ENCODE measurements around the gene TMSB4X.

DNA sequence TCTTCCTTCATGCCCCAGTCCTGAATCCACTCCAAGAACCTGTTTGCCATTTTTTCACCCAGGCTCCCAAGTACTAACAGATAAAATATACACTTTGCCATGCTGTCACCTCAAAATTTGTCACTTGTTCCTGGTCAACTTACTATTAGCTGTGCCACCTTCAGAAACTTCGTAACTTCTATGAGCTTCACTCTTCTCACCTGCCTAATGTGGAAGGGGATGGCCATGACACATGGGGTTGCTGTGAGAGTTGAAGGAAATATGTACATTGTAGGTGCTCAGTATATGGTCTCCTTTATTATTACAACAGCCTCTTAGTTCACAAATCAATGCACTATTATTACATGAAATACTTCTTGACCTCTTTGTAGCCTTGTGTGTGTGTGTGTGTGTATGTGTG, 10.4 kb downstream of the TMSB4X start:
- TF ChIP-seq, protein P1, sequence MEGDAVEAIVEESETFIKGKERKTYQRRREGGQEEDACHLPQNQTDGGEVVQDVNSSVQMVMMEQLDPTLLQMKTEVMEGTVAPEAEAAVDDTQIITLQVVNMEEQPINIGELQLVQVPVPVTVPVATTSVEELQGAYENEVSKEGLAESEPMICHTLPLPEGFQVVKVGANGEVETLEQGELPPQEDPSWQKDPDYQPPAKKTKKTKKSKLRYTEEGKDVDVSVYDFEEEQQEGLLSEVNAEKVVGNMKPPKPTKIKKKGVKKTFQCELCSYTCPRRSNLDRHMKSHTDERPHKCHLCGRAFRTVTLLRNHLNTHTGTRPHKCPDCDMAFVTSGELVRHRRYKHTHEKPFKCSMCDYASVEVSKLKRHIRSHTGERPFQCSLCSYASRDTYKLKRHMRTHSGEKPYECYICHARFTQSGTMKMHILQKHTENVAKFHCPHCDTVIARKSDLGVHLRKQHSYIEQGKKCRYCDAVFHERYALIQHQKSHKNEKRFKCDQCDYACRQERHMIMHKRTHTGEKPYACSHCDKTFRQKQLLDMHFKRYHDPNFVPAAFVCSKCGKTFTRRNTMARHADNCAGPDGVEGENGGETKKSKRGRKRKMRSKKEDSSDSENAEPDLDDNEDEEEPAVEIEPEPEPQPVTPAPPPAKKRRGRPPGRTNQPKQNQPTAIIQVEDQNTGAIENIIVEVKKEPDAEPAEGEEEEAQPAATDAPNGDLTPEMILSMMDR (IDR thresholded peaks at IDR 0.05): no peak
- TF ChIP-seq POLR2A (IDR thresholded peaks at IDR 0.05): no peak
